HG03060 (cell line): Measurements from ENCODE around the gene KANSL2.

Source experiments
- ATAC-seq: cut with Tn5 transposase; IDR thresholded peaks from one replicate; pipeline ENCODE4 v1.9.1; 2021; ENCODE audit warnings: low read depth, moderate number of reproducible peaks; ENCODE audit not compliant: unreplicated experiment

KANSL2 gene

DNA sequence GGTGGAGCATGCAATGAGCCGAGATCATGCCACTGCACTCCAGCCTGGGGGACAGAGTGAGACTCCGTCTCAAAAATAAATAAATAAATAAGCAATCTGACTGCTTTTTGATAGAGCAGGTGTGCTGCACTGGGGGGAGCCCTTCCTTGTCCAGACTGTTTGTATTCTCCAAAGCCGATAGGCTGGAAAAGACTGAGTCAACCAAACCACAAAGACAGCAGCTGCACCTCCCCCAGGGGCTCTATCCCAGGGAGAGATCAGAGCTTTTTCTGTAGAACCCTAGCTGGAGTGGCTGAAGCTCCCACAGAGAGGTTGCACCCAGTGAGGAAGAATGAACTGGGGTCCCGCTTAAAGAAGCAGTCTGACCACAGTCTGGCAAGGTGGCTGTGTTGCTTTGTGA lies 66.4 kb downstream of the KANSL2 start:
- no peak for ATAC-seq

- no peak for ATAC-seq
These were observed 68.7 kb downstream of the KANSL2 start for GRCh38 chr12:48613321-48613720.
